Measurements from ENCODE around the gene ARL17B. TPM values are rescaled to one million over a fixed set of nuclear protein-coding genes. Genes with fewer than 3 reads are reported as not detected.
"Not testable (repeated sequence)": the region's sequence is repeated elsewhere in the genome, so short reads cannot be mapped to it uniquely, and the experiment has no call there.

ARL17B gene
- total RNA-seq, 2 donors from 2014 or later = 5.7 to 16.2 TPM

- not testable (repeated sequence) for DNase-seq
Measured at GRCh38 chr17:46372236-46373229, 11.0 kb upstream of the ARL17B start.

DNA sequence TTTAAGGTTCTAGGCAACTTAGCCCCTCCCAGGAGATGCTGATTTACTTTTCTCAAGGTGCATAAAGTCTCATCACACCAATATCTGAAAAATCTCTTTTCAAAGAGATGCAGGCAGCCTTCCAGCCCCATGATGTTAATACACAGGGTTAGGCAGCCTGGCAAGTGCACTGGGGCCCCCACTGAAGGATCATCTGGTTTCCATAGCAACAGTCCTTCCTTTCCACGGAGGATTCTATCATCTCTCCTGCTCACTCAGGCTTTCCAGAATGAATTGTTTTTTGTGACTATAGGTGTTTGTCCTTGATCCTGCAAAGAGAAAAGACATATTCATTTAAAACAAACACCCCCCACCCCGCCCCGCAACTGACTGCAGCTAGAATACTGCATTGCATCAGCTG, 6.0 kb upstream of the ARL17B start:
- H3K36me3 ChIP-seq (replicated peaks in 1 of 2; ENCODE audit: insufficient read depth in 1 of 2, low read depth in 2 of 2); intact Hi-C loops (cut with DNase I); ATAC-seq; H3K4me1 ChIP-seq; H3K9me3 ChIP-seq; H3K27me3 ChIP-seq; H3K4me3 ChIP-seq; H3K27ac ChIP-seq; DNase-seq: not testable (repeated sequence)
- no CpG with 5 or more reads among the region's 3 CpGs for WGBS, 2 donors

More at GRCh38 chr17:46372236-46373229, 11.0 kb upstream of the ARL17B start:
- H3K9me3 ChIP-seq; H3K36me3 ChIP-seq (replicated peaks in 1 of 2; ENCODE audit: insufficient read depth in 1 of 2, low read depth in 2 of 2); H3K27me3 ChIP-seq; H3K27ac ChIP-seq; H3K4me1 ChIP-seq; H3K4me3 ChIP-seq; intact Hi-C loops (cut with DNase I): not testable (repeated sequence)
- WGBS, 2 donors = no CpG with 5 or more reads among the region's 95 CpGs
- peak; percentile 97 for ATAC-seq

- intact Hi-C loops (cut with DNase I); H3K36me3 ChIP-seq (replicated peaks in 1 of 2; ENCODE audit: insufficient read depth in 1 of 2, low read depth in 2 of 2); DNase-seq; H3K4me3 ChIP-seq; H3K27me3 ChIP-seq; H3K4me1 ChIP-seq; H3K9me3 ChIP-seq; H3K27ac ChIP-seq: not testable (repeated sequence)
- no CpG with 5 or more reads among the region's 42 CpGs for WGBS, 2 donors
- ATAC-seq = peak; percentile 47
Measured at GRCh38 chr17:46361145-46361735, 326 bp downstream of the ARL17B start.

DNA sequence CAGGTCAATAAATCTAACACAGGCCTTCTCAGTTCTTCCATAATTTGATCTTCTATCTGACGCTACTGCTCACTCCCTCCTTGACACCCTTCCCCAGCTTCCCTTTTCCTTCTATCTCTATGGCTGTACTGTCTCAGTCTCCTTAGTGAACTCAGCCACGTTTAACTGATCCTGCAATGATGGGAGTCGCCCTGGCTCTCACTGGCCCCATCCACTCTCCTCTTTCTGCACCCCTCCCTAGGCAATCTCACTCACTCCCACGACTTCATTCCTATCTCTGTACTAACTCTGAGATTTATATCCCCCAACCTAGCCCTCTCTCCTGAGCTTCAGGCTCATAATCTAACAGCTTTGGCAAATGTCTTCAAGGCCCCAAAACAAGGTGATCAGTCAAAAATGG, 7.7 kb downstream of the ARL17B start:
- H3K4me3 ChIP-seq; H3K27me3 ChIP-seq; H3K27ac ChIP-seq; intact Hi-C loops (cut with DNase I); ATAC-seq; H3K9me3 ChIP-seq; H3K36me3 ChIP-seq (replicated peaks in 1 of 2; ENCODE audit: insufficient read depth in 1 of 2, low read depth in 2 of 2); H3K4me1 ChIP-seq; DNase-seq: not testable (repeated sequence)
- WGBS, 2 donors = no CpG with 5 or more reads among the region's 4 CpGs

GRCh38 chr17:46349060-46349459, 12.5 kb downstream of the ARL17B start:
- H3K9me3 ChIP-seq; H3K4me3 ChIP-seq; intact Hi-C loops (cut with DNase I); H3K4me1 ChIP-seq; H3K36me3 ChIP-seq (replicated peaks in 1 of 2; ENCODE audit: insufficient read depth in 1 of 2, low read depth in 2 of 2); DNase-seq; H3K27me3 ChIP-seq; H3K27ac ChIP-seq; ATAC-seq: not testable (repeated sequence)
- WGBS, 2 donors = no CpG with 5 or more reads among the region's 1 CpG

DNA sequence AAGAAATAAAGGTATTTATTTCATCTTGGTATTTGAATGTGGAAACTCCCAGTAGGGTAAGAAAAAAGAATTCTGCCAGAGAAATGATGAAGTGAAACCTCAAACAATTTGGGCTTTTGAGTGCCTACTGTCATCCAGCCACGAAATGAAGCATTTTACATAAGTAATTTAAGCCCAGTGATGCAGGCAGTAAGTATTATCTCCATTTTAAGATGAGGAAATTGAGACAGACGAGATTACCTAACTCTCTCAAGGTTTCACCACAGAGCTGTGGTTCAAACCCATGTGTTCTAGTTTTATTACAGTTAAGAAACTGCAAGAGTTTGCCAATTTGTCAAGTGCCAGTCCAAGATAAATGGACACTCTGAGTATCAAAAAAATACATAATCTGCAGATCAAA, 13.2 kb downstream of the ARL17B start:
- H3K4me3 ChIP-seq; H3K4me1 ChIP-seq; H3K27me3 ChIP-seq; ATAC-seq; H3K9me3 ChIP-seq; intact Hi-C loops (cut with DNase I); DNase-seq; H3K36me3 ChIP-seq (replicated peaks in 1 of 2; ENCODE audit: insufficient read depth in 1 of 2, low read depth in 2 of 2); H3K27ac ChIP-seq: not testable (repeated sequence)
- no CpG with 5 or more reads among the region's 2 CpGs for WGBS, 2 donors

DNA sequence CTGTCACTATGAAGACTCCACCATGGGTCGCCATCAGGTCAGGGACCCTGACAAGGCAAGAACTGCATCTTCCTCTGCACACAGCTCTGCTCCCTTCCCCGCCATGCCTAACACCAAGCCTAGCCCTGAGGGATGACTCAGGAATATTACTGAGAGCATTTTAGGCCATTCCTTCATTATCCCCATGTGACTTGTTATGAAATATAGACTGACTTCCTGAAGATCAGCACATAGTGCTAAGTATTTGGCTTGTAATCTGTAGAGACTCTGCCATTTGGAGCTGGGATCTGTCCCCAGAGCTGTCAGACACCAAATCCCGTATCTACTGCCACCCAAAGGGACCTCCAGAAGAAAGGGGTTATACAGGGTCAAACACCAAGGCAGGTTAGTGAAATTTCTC, 19.4 kb downstream of the ARL17B start:
- H3K27me3 ChIP-seq; H3K27ac ChIP-seq; H3K36me3 ChIP-seq (replicated peaks in 1 of 2; ENCODE audit: insufficient read depth in 1 of 2, low read depth in 2 of 2); DNase-seq; H3K9me3 ChIP-seq; intact Hi-C loops (cut with DNase I); H3K4me1 ChIP-seq; H3K4me3 ChIP-seq: not testable (repeated sequence)
- ATAC-seq = peak; percentile 56
- WGBS, 2 donors = no CpG with 5 or more reads among the region's 3 CpGs

DNA sequence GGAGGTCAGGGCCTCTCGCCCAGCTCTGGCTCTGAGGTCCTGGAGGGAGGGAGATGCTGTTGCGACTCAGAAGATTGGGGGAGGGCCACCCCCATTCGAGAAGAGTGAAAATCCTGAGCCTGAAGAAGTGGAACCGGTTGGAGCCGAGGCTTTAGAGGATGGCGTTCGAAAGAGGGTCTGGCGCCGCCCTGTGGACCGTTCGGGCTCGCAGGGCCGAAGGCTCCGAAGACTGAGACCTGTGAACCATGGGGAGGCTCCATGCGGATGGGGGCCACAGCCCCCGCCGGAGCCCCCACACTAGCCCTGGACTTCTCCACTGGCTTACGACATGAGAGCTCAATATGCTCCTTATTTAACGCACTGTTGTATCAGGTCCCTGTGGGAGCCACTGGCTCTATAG, 20.3 kb downstream of the ARL17B start:
- no CpG with 5 or more reads among the region's 19 CpGs for WGBS, 2 donors
- H3K27me3 ChIP-seq; H3K27ac ChIP-seq; ATAC-seq; H3K4me1 ChIP-seq; H3K4me3 ChIP-seq; intact Hi-C loops (cut with DNase I); H3K36me3 ChIP-seq (replicated peaks in 1 of 2; ENCODE audit: insufficient read depth in 1 of 2, low read depth in 2 of 2); H3K9me3 ChIP-seq; DNase-seq: not testable (repeated sequence)

- DNase-seq; intact Hi-C loops (cut with DNase I); ATAC-seq; H3K9me3 ChIP-seq; H3K36me3 ChIP-seq (replicated peaks in 1 of 2; ENCODE audit: insufficient read depth in 1 of 2, low read depth in 2 of 2); H3K4me3 ChIP-seq; H3K27me3 ChIP-seq; H3K27ac ChIP-seq; H3K4me1 ChIP-seq: not testable (repeated sequence)
- WGBS, 2 donors = no CpG with 5 or more reads among the region's 16 CpGs
Measured at GRCh38 chr17:46294831-46295230, 66.7 kb downstream of the ARL17B start, which contains the start of gene LRRC37A. Gene LRRC37A, plus strand, starts transcription at chr17:46295131. Its CDS starts 3 bp downstream, at chr17:46295134.

DNA sequence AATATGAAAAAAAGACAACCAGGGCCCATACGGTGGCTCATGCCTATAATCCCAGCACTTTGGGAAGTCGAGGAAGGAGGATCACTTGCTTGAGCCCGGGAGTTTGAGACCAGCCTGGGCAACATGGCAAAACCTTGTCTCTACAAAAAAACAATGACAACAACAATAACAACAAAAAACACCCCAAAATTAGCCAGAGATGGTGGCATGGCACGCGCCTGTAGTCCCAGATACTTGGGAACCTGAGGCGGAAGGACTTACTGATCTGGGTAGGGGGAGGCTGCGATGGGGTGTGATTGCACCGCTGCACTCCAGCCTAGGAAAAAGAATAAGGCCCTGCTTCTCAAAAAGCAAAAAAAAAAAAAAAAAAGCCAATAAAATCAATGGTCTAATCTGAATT, 69.9 kb downstream of the ARL17B start:
- H3K27me3 ChIP-seq; H3K36me3 ChIP-seq (replicated peaks in 1 of 2; ENCODE audit: insufficient read depth in 1 of 2, low read depth in 2 of 2); H3K4me1 ChIP-seq; H3K27ac ChIP-seq; H3K4me3 ChIP-seq; intact Hi-C loops (cut with DNase I); H3K9me3 ChIP-seq; DNase-seq; ATAC-seq: not testable (repeated sequence)
- WGBS, 2 donors = 89 to 91% methylated on average over 8 of the region's 8 CpGs

DNA sequence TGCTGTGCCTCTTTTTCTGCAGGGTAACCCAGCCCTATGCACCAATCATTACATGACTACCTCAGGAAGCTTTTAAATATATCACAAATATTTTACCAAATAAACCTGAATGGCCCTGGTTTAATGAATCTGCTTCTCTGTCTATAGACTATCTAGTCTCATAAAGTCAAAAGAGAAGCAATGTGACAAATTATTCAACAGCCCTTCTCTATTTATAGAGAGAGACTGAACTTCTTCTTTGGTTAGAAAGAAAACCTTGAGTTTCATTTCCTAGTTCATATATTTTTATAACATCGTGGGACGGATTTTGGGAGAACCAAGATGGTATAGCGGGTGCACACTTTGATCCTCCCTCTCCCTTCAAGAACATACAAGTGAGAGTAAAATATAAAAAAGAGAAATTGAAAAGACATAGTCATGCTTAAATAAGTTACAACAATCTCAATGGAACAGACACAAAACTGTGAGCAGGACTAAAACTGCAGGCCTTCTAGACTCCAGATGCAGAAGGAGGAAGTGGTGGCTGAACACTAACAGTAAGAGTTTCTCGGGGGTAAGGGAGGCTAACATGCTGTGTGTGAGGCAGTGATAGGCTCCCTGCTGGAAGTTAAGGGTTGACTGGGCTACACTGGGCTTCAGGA, 70.5 kb downstream of the ARL17B start:
- H3K27me3 ChIP-seq; intact Hi-C loops (cut with DNase I); H3K27ac ChIP-seq; H3K9me3 ChIP-seq; ATAC-seq; H3K36me3 ChIP-seq (replicated peaks in 1 of 2; ENCODE audit: insufficient read depth in 1 of 2, low read depth in 2 of 2); H3K4me3 ChIP-seq; H3K4me1 ChIP-seq: not testable (repeated sequence)
- peak in 1 of 4 donors; percentile 11 for DNase-seq
- 83 to 84% methylated on average over 4 of the region's 4 CpGs for WGBS, 2 donors
